HG03457 (cell line): ENCODE results near the gene ASCC3.
"Not testable (repeated sequence)": the region's sequence is repeated elsewhere in the genome, so short reads cannot be mapped to it uniquely, and the experiment has no call there.

Experiments
- ATAC-seq: cut with Tn5 transposase; IDR thresholded peaks from one replicate; pipeline ENCODE4 v1.9.1; 2021; ENCODE audit warnings: moderate number of reproducible peaks; ENCODE audit not compliant: unreplicated experiment

The ASCC3 gene

GRCh38 chr6:100670056-100670455 is 211.1 kb downstream of the ASCC3 start:
- no peak for ATAC-seq

- peak; percentile 100 for ATAC-seq
Measured at GRCh38 chr6:100665041-100665380, 216.1 kb downstream of the ASCC3 start.

- ATAC-seq: peak; percentile 34
Measured at GRCh38 chr6:100664274-100665040, 216.7 kb downstream of the ASCC3 start.

GRCh38 chr6:100663219-100663863 is 217.8 kb downstream of the ASCC3 start:
- ATAC-seq: no peak

GRCh38 chr6:100662264-100662663 is 218.9 kb downstream of the ASCC3 start:
- ATAC-seq: no peak

GRCh38 chr6:100658486-100658885 is 222.6 kb downstream of the ASCC3 start:
- no peak for ATAC-seq

- ATAC-seq: no peak
Measured at GRCh38 chr6:100657678-100658330, 223.3 kb downstream of the ASCC3 start.

GRCh38 chr6:100641147-100641546 is 240.0 kb downstream of the ASCC3 start:
- not testable (repeated sequence) for ATAC-seq

GRCh38 chr6:100633096-100633777 is 247.9 kb downstream of the ASCC3 start:
- no peak for ATAC-seq

- ATAC-seq: no peak
Measured at GRCh38 chr6:100630536-100630935, 250.6 kb downstream of the ASCC3 start.

- no peak for ATAC-seq
Measured at GRCh38 chr6:100627911-100628758, 253.0 kb downstream of the ASCC3 start.

- ATAC-seq: no peak
Measured at GRCh38 chr6:100626721-100627120, 254.4 kb downstream of the ASCC3 start.

- no peak for ATAC-seq
Measured at GRCh38 chr6:100622907-100623692, 258.0 kb downstream of the ASCC3 start.

GRCh38 chr6:100620085-100620840 is 260.9 kb downstream of the ASCC3 start:
- no peak for ATAC-seq

- ATAC-seq: no peak
Measured at GRCh38 chr6:100618351-100618671, 262.8 kb downstream of the ASCC3 start.

- ATAC-seq: no peak
Measured at GRCh38 chr6:100617633-100618350, 263.3 kb downstream of the ASCC3 start.

- ATAC-seq: no peak
Measured at GRCh38 chr6:100614933-100615332, 266.2 kb downstream of the ASCC3 start.

- no peak for ATAC-seq
Measured at GRCh38 chr6:100614386-100614785, 266.7 kb downstream of the ASCC3 start.

GRCh38 chr6:100613656-100614055 is 267.5 kb downstream of the ASCC3 start:
- no peak for ATAC-seq
